ENCODE data around the gene TM9SF3.

The TM9SF3 gene

DNA sequence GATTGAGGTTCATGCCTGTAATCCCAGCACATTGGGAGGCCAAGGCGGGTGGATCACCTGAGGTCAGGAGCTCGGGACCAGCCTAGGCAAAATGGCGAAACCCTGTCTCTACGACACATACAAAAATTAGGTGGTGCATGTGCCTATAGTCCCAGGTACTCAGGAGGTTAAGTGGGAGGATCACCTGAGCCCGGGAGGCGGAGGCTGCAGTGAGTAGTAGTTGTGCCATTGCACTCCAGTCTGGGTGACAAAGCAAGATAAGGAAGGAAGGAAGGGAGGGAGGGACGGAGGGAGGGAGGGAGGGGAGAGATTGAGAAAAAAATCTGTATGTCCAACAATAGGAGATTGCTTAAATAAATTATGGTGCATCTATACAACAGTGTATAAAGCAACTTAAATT lies 86.3 kb downstream of the TM9SF3 start:
- DNase-seq (ENCODE audit: extremely low spot score): no peak
- TF ChIP-seq, protein P1, sequence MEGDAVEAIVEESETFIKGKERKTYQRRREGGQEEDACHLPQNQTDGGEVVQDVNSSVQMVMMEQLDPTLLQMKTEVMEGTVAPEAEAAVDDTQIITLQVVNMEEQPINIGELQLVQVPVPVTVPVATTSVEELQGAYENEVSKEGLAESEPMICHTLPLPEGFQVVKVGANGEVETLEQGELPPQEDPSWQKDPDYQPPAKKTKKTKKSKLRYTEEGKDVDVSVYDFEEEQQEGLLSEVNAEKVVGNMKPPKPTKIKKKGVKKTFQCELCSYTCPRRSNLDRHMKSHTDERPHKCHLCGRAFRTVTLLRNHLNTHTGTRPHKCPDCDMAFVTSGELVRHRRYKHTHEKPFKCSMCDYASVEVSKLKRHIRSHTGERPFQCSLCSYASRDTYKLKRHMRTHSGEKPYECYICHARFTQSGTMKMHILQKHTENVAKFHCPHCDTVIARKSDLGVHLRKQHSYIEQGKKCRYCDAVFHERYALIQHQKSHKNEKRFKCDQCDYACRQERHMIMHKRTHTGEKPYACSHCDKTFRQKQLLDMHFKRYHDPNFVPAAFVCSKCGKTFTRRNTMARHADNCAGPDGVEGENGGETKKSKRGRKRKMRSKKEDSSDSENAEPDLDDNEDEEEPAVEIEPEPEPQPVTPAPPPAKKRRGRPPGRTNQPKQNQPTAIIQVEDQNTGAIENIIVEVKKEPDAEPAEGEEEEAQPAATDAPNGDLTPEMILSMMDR (IDR thresholded peaks at IDR 0.05; ENCODE audit: control extremely low read depth, extremely low read depth, low read depth, missing control alignments): no peak
- CTCF ChIA-PET: interaction anchor here (2.1 kb wide), 1 partner anchor 30 kb away, joined by 7 read pairs; no protein-coding TSS in a partner anchor
- POLR2A ChIA-PET: interaction anchor here (0.7 kb wide), 1 partner anchor 152 kb away, joined by 4 read pairs; no protein-coding TSS in a partner anchor

DNA sequence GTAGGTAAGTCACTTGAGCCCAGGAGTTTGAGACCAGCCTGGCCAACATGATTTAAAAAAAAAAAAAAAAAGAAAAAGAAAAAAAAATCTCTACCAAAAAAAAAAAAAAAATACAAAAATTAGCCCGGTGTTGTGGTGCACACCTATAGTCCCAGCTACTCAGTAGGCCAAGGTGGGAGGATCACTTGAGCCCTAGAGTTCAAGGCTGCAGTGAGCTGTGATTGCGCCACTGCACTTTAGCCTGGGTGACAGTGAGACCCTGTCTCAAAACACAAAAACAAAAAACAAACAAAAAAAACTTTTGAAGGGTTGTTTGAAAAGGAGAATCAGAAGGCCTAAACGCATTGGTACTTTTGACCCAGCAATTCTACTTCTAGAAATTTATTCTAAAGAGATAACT lies 86.8 kb downstream of the TM9SF3 start:
- TF ChIP-seq, protein P1 (IDR thresholded peaks at IDR 0.05; ENCODE audit: control extremely low read depth, extremely low read depth, low read depth, missing control alignments): no peak
- POLR2A ChIA-PET: interaction anchor here (0.7 kb wide), 1 partner anchor 152 kb away, joined by 4 read pairs; no protein-coding TSS in a partner anchor
- DNase-seq (ENCODE audit: extremely low spot score): no peak
- CTCF ChIA-PET: interaction anchor here (2.1 kb wide), 1 partner anchor 30 kb away, joined by 7 read pairs; no protein-coding TSS in a partner anchor

DNA sequence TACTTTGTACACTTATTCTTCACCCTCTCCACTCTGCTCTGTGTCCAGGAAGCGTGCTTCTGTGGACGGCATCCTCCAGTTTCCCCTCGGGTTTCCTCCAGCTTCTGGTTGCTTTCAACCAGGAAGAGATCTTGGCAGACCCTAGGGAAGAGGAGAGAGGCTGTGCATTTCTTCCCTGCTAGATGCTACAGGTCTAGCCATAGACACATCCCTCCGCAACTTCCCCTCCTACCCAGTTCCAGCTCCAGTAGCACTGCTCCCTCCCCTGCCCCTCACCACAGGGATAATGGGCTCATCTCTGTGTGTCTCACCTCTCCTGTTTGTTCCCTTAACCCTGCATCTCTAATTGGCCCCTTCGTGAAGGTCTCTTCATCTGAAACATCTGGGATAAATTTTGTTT lies 89.4 kb downstream of the TM9SF3 start:
- ChIA-PET POLR2A (no interaction called here), CTCF (interaction anchor here (1.0 to 1.8 kb wide), 4 partner anchors 14 to 122 kb away, joined by 3 to 9 read pairs (median 5); no protein-coding TSS in a partner anchor)
- TF ChIP-seq, protein P1 (IDR thresholded peaks at IDR 0.05; ENCODE audit: control extremely low read depth, extremely low read depth, low read depth, missing control alignments): no peak
- DNase-seq (ENCODE audit: extremely low spot score): no peak

- TF ChIP-seq, protein P1 (IDR thresholded peaks at IDR 0.05; ENCODE audit: control extremely low read depth, extremely low read depth, low read depth, missing control alignments): no peak
- CTCF ChIA-PET: interaction anchor here (1.0 to 2.8 kb wide), 4 partner anchors 14 to 121 kb away, joined by 3 to 10 read pairs (median 4); no protein-coding TSS in a partner anchor
- POLR2A ChIA-PET: no interaction called here
- no peak for DNase-seq (ENCODE audit: extremely low spot score)
These were observed 90.4 kb downstream of the TM9SF3 start for GRCh38 chr10:96496281-96496925.

DNA sequence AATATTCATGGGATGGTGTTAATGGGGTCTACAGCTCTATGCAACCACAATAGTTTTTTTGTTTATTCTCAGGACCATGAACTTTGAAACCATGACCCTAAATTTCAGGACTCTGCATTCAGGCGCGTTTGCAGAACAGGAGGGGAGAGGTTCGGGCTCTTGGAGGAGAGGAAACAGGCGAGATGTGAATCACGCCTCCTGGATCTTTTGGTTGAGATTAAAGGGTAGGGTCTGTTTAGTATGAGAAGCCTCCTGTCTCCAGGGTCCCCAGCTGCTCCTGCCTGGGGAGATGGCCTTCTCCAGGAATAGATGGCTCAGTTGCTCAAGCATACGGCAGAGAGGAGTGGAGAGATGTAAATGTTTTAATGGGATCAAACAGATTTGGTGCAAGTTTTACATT lies 91.3 kb downstream of the TM9SF3 start:
- POLR2A ChIA-PET: no interaction called here
- DNase-seq (ENCODE audit: extremely low spot score): no peak
- TF ChIP-seq, protein P1 (IDR thresholded peaks at IDR 0.05; ENCODE audit: control extremely low read depth, extremely low read depth, low read depth, missing control alignments): no peak
- CTCF ChIA-PET: interaction anchor here (1.0 to 2.8 kb wide), 4 partner anchors 15 to 120 kb away, joined by 3 to 10 read pairs (median 4); no protein-coding TSS in a partner anchor

GRCh38 chr10:96494694-96495093 lies 92.1 kb downstream of the TM9SF3 start:
- ChIA-PET CTCF (interaction anchor here (1.2 to 2.8 kb wide), 2 partner anchors 17 to 119 kb away, joined by 3 to 10 read pairs; no protein-coding TSS in a partner anchor), POLR2A (no interaction called here)
- TF ChIP-seq, protein P1 (IDR thresholded peaks at IDR 0.05; ENCODE audit: control extremely low read depth, extremely low read depth, low read depth, missing control alignments): no peak
- no peak for DNase-seq (ENCODE audit: extremely low spot score)
